ENCODE data around the gene RAG1.
"Not testable (repeated sequence)": the region's sequence is repeated elsewhere in the genome, so short reads cannot be mapped to it uniquely, and the experiment has no call there.

The RAG1 gene

DNA sequence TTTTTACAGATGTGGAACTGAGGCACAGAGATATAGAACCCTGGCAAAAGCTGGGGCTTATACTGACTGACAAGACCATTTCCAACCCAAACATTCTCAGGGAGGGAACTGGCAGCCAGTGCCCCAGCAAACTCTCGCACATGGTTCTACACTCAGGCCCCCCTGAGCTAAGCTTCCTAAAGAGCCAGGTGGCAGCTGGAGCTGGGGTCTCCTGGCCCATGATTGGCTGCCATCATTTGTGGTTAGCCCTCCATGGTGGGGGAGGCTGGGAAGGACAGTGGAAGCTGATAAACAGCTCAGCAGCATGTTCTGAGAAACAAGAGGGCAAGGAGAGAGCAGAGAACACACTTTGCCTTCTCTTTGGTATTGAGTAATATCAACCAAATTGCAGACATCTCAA lies at the start of gene RAG1:
RAG1 (plus strand) TSS at position 314 of the 400 bp plus-strand sequence. CDS start 5,298 bp downstream, outside the sequence.
- no peaks in the 10 kb centered on the region for H3K9me3 ChIP-seq (ENCODE audit: control insufficient read depth, low read length)
- H3K4me3 ChIP-seq (ENCODE audit: low read length), result no peak within 1 kb of the TSS
- H3K9ac ChIP-seq (ENCODE audit: low read length), result no peak within 1 kb of the TSS
- H3K27me3 ChIP-seq (ENCODE audit: control insufficient read depth, insufficient read depth, low read length), result peaks cover 4% of the 10 kb centered on the region
- H3K36me3 ChIP-seq (ENCODE audit: control insufficient read depth, insufficient read depth, low read length), result no peaks in the 10 kb centered on the region
- H3K4me1 ChIP-seq (ENCODE audit: control insufficient read depth, insufficient read depth, low read length), result no peaks in the 10 kb centered on the region

DNA sequence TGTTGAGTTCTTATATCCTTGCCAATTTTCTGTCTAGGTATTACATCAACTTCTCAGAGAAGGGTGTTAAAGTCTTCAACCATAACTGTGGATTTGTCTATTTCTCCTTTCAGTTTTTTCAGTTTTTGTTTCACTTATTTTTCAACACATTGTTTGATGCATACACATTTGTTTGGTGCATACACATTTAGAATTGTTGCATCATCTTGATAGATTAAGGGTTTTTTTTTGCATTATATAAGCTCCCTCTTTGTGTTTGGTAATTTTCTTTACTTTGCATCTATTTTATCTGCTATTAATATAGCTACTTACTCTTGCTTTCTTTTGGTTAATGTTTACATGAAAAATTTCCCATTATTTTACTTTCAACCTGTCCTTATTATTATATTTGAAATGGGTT lies 37.0 kb upstream of the RAG1 start:
- no peaks in the 10 kb centered on the region for H3K27me3 ChIP-seq (ENCODE audit: control insufficient read depth, insufficient read depth, low read length)
- no peaks in the 10 kb centered on the region for H3K9me3 ChIP-seq (ENCODE audit: control insufficient read depth, low read length)
- no peaks in the 10 kb centered on the region for H3K36me3 ChIP-seq (ENCODE audit: control insufficient read depth, insufficient read depth, low read length)
- H3K4me1 ChIP-seq (ENCODE audit: control insufficient read depth, insufficient read depth, low read length), result no peaks in the 10 kb centered on the region
- H3K9ac ChIP-seq (ENCODE audit: low read length), result no peak overlapping the region
- H3K4me3 ChIP-seq (ENCODE audit: low read length), result no peak overlapping the region

DNA sequence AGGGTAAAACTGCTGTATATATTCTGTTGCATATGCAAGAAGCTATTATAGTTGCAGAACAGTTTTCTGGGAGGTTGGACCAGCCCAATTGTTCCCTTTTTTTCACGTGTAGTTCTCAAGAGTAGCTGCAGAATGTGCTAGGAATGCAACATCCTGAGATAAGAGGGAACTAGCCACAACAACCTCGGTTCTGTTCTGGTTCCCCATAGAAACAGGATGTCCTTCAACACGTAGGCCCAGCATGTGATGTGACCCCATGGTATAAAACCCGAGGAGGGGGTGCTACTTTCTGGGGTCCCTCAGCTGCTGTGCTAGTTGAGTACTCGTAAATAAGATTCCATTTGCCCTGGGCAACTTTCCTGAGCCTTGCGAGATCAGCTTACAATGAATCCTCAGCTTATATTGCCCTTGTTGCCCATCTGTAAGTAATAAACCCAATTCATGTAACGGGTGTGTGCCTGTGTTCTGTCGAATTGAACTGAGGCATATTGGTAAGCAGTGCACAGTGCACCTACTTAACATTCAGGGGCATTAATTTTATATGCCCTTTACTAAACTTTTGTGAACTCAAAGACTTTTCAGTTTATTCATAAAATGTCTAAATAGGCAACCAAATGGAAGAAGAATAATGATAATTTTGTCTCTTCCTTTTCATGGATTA lies 34.7 kb upstream of the RAG1 start:
- Histone ChIP-seq H3K9ac (ENCODE audit: low read length) (no peak overlapping the region), H3K36me3 (ENCODE audit: control insufficient read depth, insufficient read depth, low read length) (no peaks in the 10 kb centered on the region), H3K9me3 (ENCODE audit: control insufficient read depth, low read length) (no peaks in the 10 kb centered on the region), H3K4me3 (ENCODE audit: low read length) (no peak overlapping the region), H3K4me1 (ENCODE audit: control insufficient read depth, insufficient read depth, low read length) (no peaks in the 10 kb centered on the region), H3K27me3 (ENCODE audit: control insufficient read depth, insufficient read depth, low read length) (no peaks in the 10 kb centered on the region)

DNA sequence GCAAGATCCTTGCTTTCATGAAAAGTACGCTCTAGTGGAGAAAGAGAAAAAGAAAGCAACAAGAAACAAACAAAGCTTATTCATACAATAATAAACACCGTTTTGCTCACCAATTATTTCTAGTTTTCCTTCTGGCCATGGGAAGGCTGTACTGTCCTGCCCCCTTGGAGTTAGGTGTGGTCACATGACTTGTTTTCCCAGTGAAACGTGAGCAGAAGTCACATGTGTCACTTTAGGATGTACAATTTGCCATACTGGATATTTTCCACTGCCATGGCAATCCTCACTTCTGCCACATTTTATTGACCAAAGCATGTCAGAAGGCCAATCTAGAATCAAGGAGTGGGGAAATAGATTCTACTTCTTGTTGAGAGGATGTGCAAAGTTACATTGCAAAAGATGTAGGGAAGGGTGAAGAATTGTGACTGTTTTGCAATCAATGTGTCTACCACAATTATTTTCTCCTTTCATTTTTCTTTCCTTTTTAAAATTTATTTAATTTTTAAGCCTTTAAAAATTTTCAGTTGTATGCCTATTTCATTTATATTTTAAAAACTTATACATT lies 33.4 kb upstream of the RAG1 start:
- no peaks in the 10 kb centered on the region for H3K27me3 ChIP-seq (ENCODE audit: control insufficient read depth, insufficient read depth, low read length)

DNA sequence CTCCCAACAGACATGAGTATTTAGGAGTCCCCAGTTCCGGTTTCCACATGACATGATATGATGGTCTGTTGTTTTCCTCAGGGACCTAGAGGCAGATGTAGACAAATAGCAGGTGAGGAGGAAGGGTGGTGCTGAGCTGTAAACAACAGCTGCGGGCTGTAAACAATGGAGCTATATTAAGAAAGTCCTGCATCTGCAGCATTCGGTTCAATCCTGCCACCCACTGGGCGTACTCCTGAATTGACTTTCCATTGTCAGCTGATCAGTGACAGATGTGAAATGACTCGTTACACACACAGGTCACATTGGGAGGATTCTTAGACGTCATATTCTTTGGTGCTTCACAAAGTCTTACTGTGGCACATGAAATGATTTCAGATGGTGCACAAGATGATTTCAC lies 26.8 kb upstream of the RAG1 start:
- no peaks in the 10 kb centered on the region for H3K27me3 ChIP-seq (ENCODE audit: control insufficient read depth, insufficient read depth, low read length)
- H3K4me1 ChIP-seq (ENCODE audit: control insufficient read depth, insufficient read depth, low read length), result no peaks in the 10 kb centered on the region
- H3K9me3 ChIP-seq (ENCODE audit: control insufficient read depth, low read length), result no peaks in the 10 kb centered on the region
- H3K4me3 ChIP-seq (ENCODE audit: low read length), result no peak overlapping the region
- H3K36me3 ChIP-seq (ENCODE audit: control insufficient read depth, insufficient read depth, low read length), result no peaks in the 10 kb centered on the region
- no peak overlapping the region for H3K9ac ChIP-seq (ENCODE audit: low read length)

More for the DNA sequence above, 33.4 kb upstream of the RAG1 start:
- H3K9me3 ChIP-seq (ENCODE audit: control insufficient read depth, low read length), result no peaks in the 10 kb centered on the region
- H3K4me1 ChIP-seq (ENCODE audit: control insufficient read depth, insufficient read depth, low read length), result no peaks in the 10 kb centered on the region
- H3K9ac ChIP-seq (ENCODE audit: low read length), result no peak overlapping the region
- no peaks in the 10 kb centered on the region for H3K36me3 ChIP-seq (ENCODE audit: control insufficient read depth, insufficient read depth, low read length)
- no peak overlapping the region for H3K4me3 ChIP-seq (ENCODE audit: low read length)

DNA sequence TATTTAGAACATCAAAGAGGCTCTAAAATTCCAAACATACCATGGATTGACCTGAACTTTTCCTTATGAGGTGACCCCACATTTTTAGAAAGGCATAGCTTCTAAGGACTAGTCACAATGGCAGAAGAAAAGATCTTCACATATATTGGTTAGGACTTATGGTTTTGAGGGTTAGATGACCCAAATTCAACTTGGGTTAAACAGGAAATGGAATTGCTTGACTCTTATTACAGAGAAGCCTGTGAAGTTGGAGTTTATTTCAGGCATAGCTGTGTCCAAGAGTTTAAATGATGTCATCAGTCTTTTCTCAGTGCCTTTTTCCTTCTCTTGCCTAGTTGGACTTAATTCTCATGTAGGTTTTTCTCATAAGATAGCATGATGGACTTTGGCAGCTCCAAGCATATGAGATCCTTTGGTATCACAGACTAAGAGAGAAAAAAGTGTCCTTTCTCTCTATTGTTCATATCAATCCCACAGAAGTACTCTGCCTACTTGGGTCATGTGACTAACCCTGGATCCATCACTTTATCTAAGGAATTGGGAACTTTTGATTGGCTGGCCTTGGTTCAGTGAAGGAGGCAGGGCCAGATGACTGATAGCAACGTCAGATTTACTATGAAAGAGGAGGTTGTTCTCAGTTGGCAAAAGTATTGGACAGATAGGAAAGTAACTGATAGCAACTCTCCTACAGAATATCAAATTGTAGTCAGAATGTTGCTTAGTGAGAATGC lies 17.3 kb upstream of the RAG1 start:
- no peaks in the 10 kb centered on the region for H3K9me3 ChIP-seq (ENCODE audit: control insufficient read depth, low read length)
- H3K4me3 ChIP-seq (ENCODE audit: low read length), result no peak overlapping the region
- no peaks in the 10 kb centered on the region for H3K27me3 ChIP-seq (ENCODE audit: control insufficient read depth, insufficient read depth, low read length)
- H3K36me3 ChIP-seq (ENCODE audit: control insufficient read depth, insufficient read depth, low read length), result no peaks in the 10 kb centered on the region
- H3K4me1 ChIP-seq (ENCODE audit: control insufficient read depth, insufficient read depth, low read length), result no peaks in the 10 kb centered on the region
- H3K9ac ChIP-seq (ENCODE audit: low read length), result no peak overlapping the region

DNA sequence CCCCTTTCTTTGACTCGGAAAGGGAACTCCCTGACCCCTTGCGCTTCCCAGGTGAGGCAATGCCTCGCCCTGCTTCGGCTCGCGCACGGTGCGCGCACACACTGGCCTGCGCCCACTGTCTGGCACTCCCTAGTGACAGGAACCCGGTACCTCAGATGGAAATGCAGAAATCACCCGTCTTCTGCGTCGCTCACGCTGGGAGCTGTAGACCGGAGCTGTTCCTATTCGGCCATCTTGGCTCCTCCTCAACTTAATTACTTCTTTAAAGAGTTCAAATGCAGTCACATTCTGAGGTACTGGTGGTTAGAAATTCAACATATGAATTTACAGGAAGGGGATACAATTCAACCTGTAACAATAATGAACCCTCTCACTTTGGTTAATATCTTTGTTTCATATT lies 10.4 kb upstream of the RAG1 start:
- H3K36me3 ChIP-seq (ENCODE audit: control insufficient read depth, insufficient read depth, low read length); H3K4me3 ChIP-seq (ENCODE audit: low read length); H3K9ac ChIP-seq (ENCODE audit: low read length); H3K9me3 ChIP-seq (ENCODE audit: control insufficient read depth, low read length); H3K27me3 ChIP-seq (ENCODE audit: control insufficient read depth, insufficient read depth, low read length); H3K4me1 ChIP-seq (ENCODE audit: control insufficient read depth, insufficient read depth, low read length): not testable (repeated sequence)

DNA sequence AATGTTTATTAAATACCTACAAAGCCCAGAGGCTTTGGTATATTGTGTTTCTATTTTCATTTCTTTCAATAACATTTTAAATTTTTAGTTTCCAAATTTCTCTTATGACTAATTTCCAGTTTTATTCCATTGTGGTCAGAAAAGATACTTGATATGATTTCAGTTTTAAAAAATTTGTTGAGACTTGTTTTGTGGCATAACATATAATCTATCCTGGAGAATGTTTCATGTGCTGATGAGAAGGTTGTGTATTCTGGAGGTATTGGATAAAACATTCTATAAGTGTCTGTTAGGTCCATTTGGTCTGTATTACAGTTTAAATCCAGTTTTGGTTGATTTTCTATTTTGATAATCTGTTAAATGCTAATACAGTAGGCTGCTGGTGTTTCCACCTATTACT lies 9.8 kb upstream of the RAG1 start:
- no peak overlapping the region for H3K9ac ChIP-seq (ENCODE audit: low read length)
- no peaks in the 10 kb centered on the region for H3K36me3 ChIP-seq (ENCODE audit: control insufficient read depth, insufficient read depth, low read length)
- no peaks in the 10 kb centered on the region for H3K9me3 ChIP-seq (ENCODE audit: control insufficient read depth, low read length)
- no peaks in the 10 kb centered on the region for H3K27me3 ChIP-seq (ENCODE audit: control insufficient read depth, insufficient read depth, low read length)
- H3K4me3 ChIP-seq (ENCODE audit: low read length), result no peak overlapping the region
- no peaks in the 10 kb centered on the region for H3K4me1 ChIP-seq (ENCODE audit: control insufficient read depth, insufficient read depth, low read length)

DNA sequence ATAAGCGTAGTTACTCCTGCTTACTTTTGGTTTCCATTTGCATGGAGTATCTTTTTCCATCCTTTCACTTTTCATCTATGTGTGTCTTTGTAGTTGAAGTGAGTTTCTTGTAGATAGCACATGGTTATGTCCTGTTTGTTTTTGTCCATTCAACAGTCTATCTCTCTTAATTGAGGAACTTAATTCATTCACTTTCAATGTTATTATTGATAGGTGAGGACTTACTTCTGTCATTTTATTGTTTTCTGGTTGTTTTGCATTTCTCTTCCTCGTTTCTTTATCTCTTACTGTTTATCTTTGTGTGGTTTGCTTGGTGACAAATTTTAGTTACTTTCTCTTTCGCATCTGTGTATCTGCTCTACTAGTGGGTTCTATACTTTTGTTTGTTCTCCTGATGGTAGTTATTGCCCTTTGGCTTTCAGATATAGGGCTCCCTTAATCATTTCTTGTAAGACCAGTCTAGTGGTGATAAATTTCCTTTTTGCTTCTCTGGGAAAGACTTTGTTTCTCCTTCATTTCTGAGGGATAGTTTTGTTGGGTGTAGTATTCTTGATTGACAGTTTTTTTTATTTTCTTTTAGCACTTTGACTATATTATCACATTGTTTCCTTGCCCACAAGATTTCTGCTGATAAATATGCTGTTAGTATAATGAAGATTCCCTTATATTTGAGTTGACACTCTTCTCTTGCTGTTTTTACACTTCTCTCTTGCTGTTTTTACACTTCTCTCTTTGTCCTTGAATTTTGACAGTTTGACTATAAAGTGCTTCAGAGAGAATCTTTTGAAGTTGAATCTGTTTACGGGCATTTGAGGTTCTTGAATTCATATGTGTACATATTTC lies 9.0 kb upstream of the RAG1 start:
- H3K9ac ChIP-seq (ENCODE audit: low read length), result no peak overlapping the region
- H3K4me1 ChIP-seq (ENCODE audit: control insufficient read depth, insufficient read depth, low read length), result no peaks in the 10 kb centered on the region
- no peaks in the 10 kb centered on the region for H3K27me3 ChIP-seq (ENCODE audit: control insufficient read depth, insufficient read depth, low read length)
- no peak overlapping the region for H3K4me3 ChIP-seq (ENCODE audit: low read length)
- H3K36me3 ChIP-seq (ENCODE audit: control insufficient read depth, insufficient read depth, low read length), result no peaks in the 10 kb centered on the region
- H3K9me3 ChIP-seq (ENCODE audit: control insufficient read depth, low read length), result no peaks in the 10 kb centered on the region

DNA sequence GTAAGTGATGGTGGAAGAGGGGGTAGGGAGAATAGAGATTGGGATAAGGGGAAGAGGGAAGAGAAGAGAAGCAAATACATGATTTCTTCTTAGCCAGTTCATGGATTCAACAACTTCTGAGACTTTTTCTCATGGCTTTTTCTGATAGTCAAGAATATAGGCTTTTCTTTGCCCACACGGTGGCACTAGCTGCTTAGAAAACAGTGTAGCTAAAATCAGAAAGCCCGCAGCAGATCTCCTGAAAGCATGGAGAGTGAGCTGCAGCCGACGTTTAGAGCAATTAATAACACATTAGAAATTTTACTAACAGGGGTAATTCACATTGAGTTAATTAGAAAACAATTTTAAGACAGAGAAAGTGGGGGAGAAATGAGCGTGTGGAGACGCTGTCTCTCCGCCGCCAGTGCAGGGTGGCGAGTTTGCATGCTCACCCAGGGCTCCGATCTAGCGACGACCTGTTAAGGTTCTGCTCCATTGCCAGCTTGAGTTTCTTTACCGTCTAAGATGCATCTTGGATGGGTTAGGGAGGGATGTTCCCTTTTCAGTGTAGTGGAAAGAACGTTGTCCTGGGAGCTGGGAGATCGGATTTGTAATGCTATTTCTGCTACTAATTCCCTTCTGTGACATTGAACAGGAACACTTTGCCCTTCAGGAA lies 3.3 kb upstream of the RAG1 start:
- Histone ChIP-seq H3K9me3 (ENCODE audit: control insufficient read depth, low read length) (no peaks in the 10 kb centered on the region), H3K27me3 (ENCODE audit: control insufficient read depth, insufficient read depth, low read length) (peaks cover 4% of the 10 kb centered on the region), H3K9ac (ENCODE audit: low read length) (no peak overlapping the region), H3K36me3 (ENCODE audit: control insufficient read depth, insufficient read depth, low read length) (no peaks in the 10 kb centered on the region), H3K4me3 (ENCODE audit: low read length) (peak overlapping the region; percentile 7), H3K4me1 (ENCODE audit: control insufficient read depth, insufficient read depth, low read length) (no peaks in the 10 kb centered on the region)

DNA sequence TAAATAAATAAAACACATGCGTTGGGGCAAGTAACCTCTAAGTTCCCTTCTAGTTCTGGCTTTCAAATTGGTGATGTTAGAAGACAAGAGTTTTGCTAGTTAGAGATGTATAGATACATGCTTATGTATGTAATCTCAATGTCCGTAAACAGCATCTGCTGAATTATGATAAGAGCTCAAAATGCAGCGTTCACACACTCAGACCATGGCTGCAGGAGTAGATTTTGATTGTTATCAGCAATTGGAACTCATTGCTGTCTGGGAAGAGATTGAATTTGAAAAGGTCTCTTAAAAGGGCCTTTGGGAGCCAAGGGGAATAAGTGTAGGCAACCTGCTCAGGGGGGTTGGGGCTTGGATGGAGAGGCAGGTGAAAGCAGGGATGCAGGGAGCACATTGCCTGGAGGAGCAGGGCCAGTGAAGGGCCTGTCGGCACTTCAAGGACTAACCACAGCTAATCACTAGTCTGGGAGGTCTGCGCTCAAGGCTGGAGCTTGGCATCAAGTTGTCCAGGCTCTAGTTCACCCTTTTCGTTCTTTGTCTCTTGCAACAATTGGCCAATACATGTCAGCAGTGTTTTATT lies 2.7 kb upstream of the RAG1 start:
- H3K4me3 ChIP-seq (ENCODE audit: low read length), result no peak overlapping the region
- no peaks in the 10 kb centered on the region for H3K36me3 ChIP-seq (ENCODE audit: control insufficient read depth, insufficient read depth, low read length)
- H3K4me1 ChIP-seq (ENCODE audit: control insufficient read depth, insufficient read depth, low read length), result no peaks in the 10 kb centered on the region
- H3K9me3 ChIP-seq (ENCODE audit: control insufficient read depth, low read length), result no peaks in the 10 kb centered on the region
- H3K27me3 ChIP-seq (ENCODE audit: control insufficient read depth, insufficient read depth, low read length), result peaks cover 4% of the 10 kb centered on the region
- H3K9ac ChIP-seq (ENCODE audit: low read length), result no peak overlapping the region

All from mucosa of stomach (tissue), 1 donor.